Measurements from ENCODE around the gene SLC41A2.
A peak's percentile ranks its signal among the peaks of the same experiment; 100 is the strongest.
"Not testable (repeated sequence)": the region's sequence is repeated elsewhere in the genome, so short reads cannot be mapped to it uniquely, and the experiment has no call there.

Gene SLC41A2

GRCh38 chr12:104985206-104985605 lies 27.1 kb upstream of the SLC41A2 start:
- Histone ChIP-seq H3K27me3 (ENCODE audit: control insufficient read depth in 1 of 2, insufficient read depth in 2 of 2, low read length in 2 of 2) (no peaks in the 10 kb centered on the region), H3K36me3 (ENCODE audit: control insufficient read depth in 1 of 2, insufficient read depth in 2 of 2, low read length in 2 of 2) (peaks cover 0 to 2% of the 10 kb centered on the region in 2 donors), H3K9ac (ENCODE audit: low read depth in 1 of 2, low read length in 2 of 2) (no peak overlapping the region), H3K27ac (ENCODE audit: low read depth, low read length) (no peak overlapping the region), H3K4me3 (ENCODE audit: low read depth in 1 of 2, low read length in 2 of 2) (peak overlapping the region; percentile 82 to 87), H3K4me1 (ENCODE audit: control insufficient read depth in 1 of 2, insufficient read depth in 2 of 2, low read length in 2 of 2) (peaks cover 12 to 13% of the 10 kb centered on the region in 2 donors), H3K9me3 (ENCODE audit: control insufficient read depth in 1 of 2, low read length in 2 of 2) (no peaks in the 10 kb centered on the region)

GRCh38 chr12:104977688-104978087 lies 19.6 kb upstream of the SLC41A2 start:
- H3K27ac ChIP-seq (ENCODE audit: low read depth, low read length); H3K4me3 ChIP-seq (ENCODE audit: low read depth in 1 of 2, low read length in 2 of 2); H3K4me1 ChIP-seq (ENCODE audit: control insufficient read depth in 1 of 2, insufficient read depth in 2 of 2, low read length in 2 of 2); H3K36me3 ChIP-seq (ENCODE audit: control insufficient read depth in 1 of 2, insufficient read depth in 2 of 2, low read length in 2 of 2); H3K27me3 ChIP-seq (ENCODE audit: control insufficient read depth in 1 of 2, insufficient read depth in 2 of 2, low read length in 2 of 2); H3K9me3 ChIP-seq (ENCODE audit: control insufficient read depth in 1 of 2, low read length in 2 of 2); H3K9ac ChIP-seq (ENCODE audit: low read depth in 1 of 2, low read length in 2 of 2): not testable (repeated sequence)

- no peaks in the 10 kb centered on the region for H3K27me3 ChIP-seq (ENCODE audit: control insufficient read depth in 1 of 2, insufficient read depth in 2 of 2, low read length in 2 of 2)
- no peaks in the 10 kb centered on the region for H3K4me1 ChIP-seq (ENCODE audit: control insufficient read depth in 1 of 2, insufficient read depth in 2 of 2, low read length in 2 of 2)
- H3K36me3 ChIP-seq (ENCODE audit: control insufficient read depth in 1 of 2, insufficient read depth in 2 of 2, low read length in 2 of 2), result no peaks in the 10 kb centered on the region
- no peaks in the 10 kb centered on the region for H3K9me3 ChIP-seq (ENCODE audit: control insufficient read depth in 1 of 2, low read length in 2 of 2)
- no peak overlapping the region for H3K9ac ChIP-seq (ENCODE audit: low read depth in 1 of 2, low read length in 2 of 2)
- no peak overlapping the region for H3K4me3 ChIP-seq (ENCODE audit: low read depth in 1 of 2, low read length in 2 of 2)
- H3K27ac ChIP-seq (ENCODE audit: low read depth, low read length), result no peak overlapping the region
These were observed 18.6 kb upstream of the SLC41A2 start for GRCh38 chr12:104976703-104977102.

- Histone ChIP-seq H3K9me3 (ENCODE audit: control insufficient read depth in 1 of 2, low read length in 2 of 2) (no peaks in the 10 kb centered on the region), H3K36me3 (ENCODE audit: control insufficient read depth in 1 of 2, insufficient read depth in 2 of 2, low read length in 2 of 2) (no peaks in the 10 kb centered on the region), H3K27me3 (ENCODE audit: control insufficient read depth in 1 of 2, insufficient read depth in 2 of 2, low read length in 2 of 2) (no peaks in the 10 kb centered on the region), H3K27ac (ENCODE audit: low read depth, low read length) (no peak overlapping the region), H3K9ac (ENCODE audit: low read depth in 1 of 2, low read length in 2 of 2) (no peak overlapping the region), H3K4me3 (ENCODE audit: low read depth in 1 of 2, low read length in 2 of 2) (no peak overlapping the region), H3K4me1 (ENCODE audit: control insufficient read depth in 1 of 2, insufficient read depth in 2 of 2, low read length in 2 of 2) (no peaks in the 10 kb centered on the region)
These were observed 17.7 kb upstream of the SLC41A2 start for GRCh38 chr12:104975587-104976343.

GRCh38 chr12:104974626-104975290 lies 16.7 kb upstream of the SLC41A2 start:
- H3K4me1 ChIP-seq (ENCODE audit: control insufficient read depth in 1 of 2, insufficient read depth in 2 of 2, low read length in 2 of 2), result no peaks in the 10 kb centered on the region
- no peaks in the 10 kb centered on the region for H3K27me3 ChIP-seq (ENCODE audit: control insufficient read depth in 1 of 2, insufficient read depth in 2 of 2, low read length in 2 of 2)
- no peaks in the 10 kb centered on the region for H3K36me3 ChIP-seq (ENCODE audit: control insufficient read depth in 1 of 2, insufficient read depth in 2 of 2, low read length in 2 of 2)
- no peak overlapping the region for H3K4me3 ChIP-seq (ENCODE audit: low read depth in 1 of 2, low read length in 2 of 2)
- no peaks in the 10 kb centered on the region for H3K9me3 ChIP-seq (ENCODE audit: control insufficient read depth in 1 of 2, low read length in 2 of 2)
- H3K27ac ChIP-seq (ENCODE audit: low read depth, low read length), result no peak overlapping the region
- no peak overlapping the region for H3K9ac ChIP-seq (ENCODE audit: low read depth in 1 of 2, low read length in 2 of 2)

- H3K36me3 ChIP-seq (ENCODE audit: control insufficient read depth in 1 of 2, insufficient read depth in 2 of 2, low read length in 2 of 2), result no peaks in the 10 kb centered on the region
These were observed 15.2 kb upstream of the SLC41A2 start for GRCh38 chr12:104973250-104973649.

GRCh38 chr12:104971306-104971705 lies 13.2 kb upstream of the SLC41A2 start:
- no peaks in the 10 kb centered on the region for H3K9me3 ChIP-seq (ENCODE audit: control insufficient read depth in 1 of 2, low read length in 2 of 2)
- H3K27ac ChIP-seq (ENCODE audit: low read depth, low read length), result no peak overlapping the region
- H3K9ac ChIP-seq (ENCODE audit: low read depth in 1 of 2, low read length in 2 of 2), result no peak overlapping the region
- H3K36me3 ChIP-seq (ENCODE audit: control insufficient read depth in 1 of 2, insufficient read depth in 2 of 2, low read length in 2 of 2), result no peaks in the 10 kb centered on the region
- no peak overlapping the region for H3K4me3 ChIP-seq (ENCODE audit: low read depth in 1 of 2, low read length in 2 of 2)
- no peaks in the 10 kb centered on the region for H3K27me3 ChIP-seq (ENCODE audit: control insufficient read depth in 1 of 2, insufficient read depth in 2 of 2, low read length in 2 of 2)
- no peaks in the 10 kb centered on the region for H3K4me1 ChIP-seq (ENCODE audit: control insufficient read depth in 1 of 2, insufficient read depth in 2 of 2, low read length in 2 of 2)

More at GRCh38 chr12:104973250-104973649, 15.2 kb upstream of the SLC41A2 start:
- no peak overlapping the region for H3K27ac ChIP-seq (ENCODE audit: low read depth, low read length)
- no peak overlapping the region for H3K9ac ChIP-seq (ENCODE audit: low read depth in 1 of 2, low read length in 2 of 2)
- H3K27me3 ChIP-seq (ENCODE audit: control insufficient read depth in 1 of 2, insufficient read depth in 2 of 2, low read length in 2 of 2), result no peaks in the 10 kb centered on the region
- no peaks in the 10 kb centered on the region for H3K9me3 ChIP-seq (ENCODE audit: control insufficient read depth in 1 of 2, low read length in 2 of 2)
- H3K4me3 ChIP-seq (ENCODE audit: low read depth in 1 of 2, low read length in 2 of 2), result no peak overlapping the region
- no peaks in the 10 kb centered on the region for H3K4me1 ChIP-seq (ENCODE audit: control insufficient read depth in 1 of 2, insufficient read depth in 2 of 2, low read length in 2 of 2)

- Histone ChIP-seq H3K27ac (ENCODE audit: low read depth, low read length) (no peak overlapping the region), H3K27me3 (ENCODE audit: control insufficient read depth in 1 of 2, insufficient read depth in 2 of 2, low read length in 2 of 2) (no peaks in the 10 kb centered on the region), H3K9me3 (ENCODE audit: control insufficient read depth in 1 of 2, low read length in 2 of 2) (peaks cover 0 to 2% of the 10 kb centered on the region in 2 donors)
These were observed 11.3 kb upstream of the SLC41A2 start for GRCh38 chr12:104969343-104969742.

GRCh38 chr12:104966677-104967076 lies 8.6 kb upstream of the SLC41A2 start:
- Histone ChIP-seq H3K4me1 (ENCODE audit: control insufficient read depth in 1 of 2, insufficient read depth in 2 of 2, low read length in 2 of 2) (no peaks in the 10 kb centered on the region), H3K27me3 (ENCODE audit: control insufficient read depth in 1 of 2, insufficient read depth in 2 of 2, low read length in 2 of 2) (peaks cover 0 to 4% of the 10 kb centered on the region in 2 donors), H3K4me3 (ENCODE audit: low read depth in 1 of 2, low read length in 2 of 2) (no peak overlapping the region), H3K9ac (ENCODE audit: low read depth in 1 of 2, low read length in 2 of 2) (no peak overlapping the region), H3K36me3 (ENCODE audit: control insufficient read depth in 1 of 2, insufficient read depth in 2 of 2, low read length in 2 of 2) (no peaks in the 10 kb centered on the region), H3K27ac (ENCODE audit: low read depth, low read length) (no peak overlapping the region), H3K9me3 (ENCODE audit: control insufficient read depth in 1 of 2, low read length in 2 of 2) (peaks cover 0 to 2% of the 10 kb centered on the region in 2 donors)

More at GRCh38 chr12:104969343-104969742, 11.3 kb upstream of the SLC41A2 start:
- H3K4me1 ChIP-seq (ENCODE audit: control insufficient read depth in 1 of 2, insufficient read depth in 2 of 2, low read length in 2 of 2), result no peaks in the 10 kb centered on the region
- H3K4me3 ChIP-seq (ENCODE audit: low read depth in 1 of 2, low read length in 2 of 2), result no peak overlapping the region
- no peak overlapping the region for H3K9ac ChIP-seq (ENCODE audit: low read depth in 1 of 2, low read length in 2 of 2)
- no peaks in the 10 kb centered on the region for H3K36me3 ChIP-seq (ENCODE audit: control insufficient read depth in 1 of 2, insufficient read depth in 2 of 2, low read length in 2 of 2)

GRCh38 chr12:104964856-104965205 lies 6.7 kb upstream of the SLC41A2 start:
- peaks cover 3 to 4% of the 10 kb centered on the region in 2 donors for H3K4me1 ChIP-seq (ENCODE audit: control insufficient read depth in 1 of 2, insufficient read depth in 2 of 2, low read length in 2 of 2)
- no peak overlapping the region for H3K4me3 ChIP-seq (ENCODE audit: low read depth in 1 of 2, low read length in 2 of 2)
- H3K27me3 ChIP-seq (ENCODE audit: control insufficient read depth in 1 of 2, insufficient read depth in 2 of 2, low read length in 2 of 2), result peaks cover 0 to 4% of the 10 kb centered on the region in 2 donors
- no peak overlapping the region for H3K27ac ChIP-seq (ENCODE audit: low read depth, low read length)
- H3K9ac ChIP-seq (ENCODE audit: low read depth in 1 of 2, low read length in 2 of 2), result no peak overlapping the region
- H3K9me3 ChIP-seq (ENCODE audit: control insufficient read depth in 1 of 2, low read length in 2 of 2), result peaks cover 0 to 2% of the 10 kb centered on the region in 2 donors
- no peaks in the 10 kb centered on the region for H3K36me3 ChIP-seq (ENCODE audit: control insufficient read depth in 1 of 2, insufficient read depth in 2 of 2, low read length in 2 of 2)

All from duodenal mucosa (tissue), 2 donors.